ENCODE measurements around the gene ZSCAN5C.
A peak's percentile ranks its signal among the peaks of the same experiment; 100 is the strongest.
"Not testable (repeated sequence)": the region's sequence is repeated elsewhere in the genome, so short reads cannot be mapped to it uniquely, and the experiment has no call there.

Gene ZSCAN5C

DNA sequence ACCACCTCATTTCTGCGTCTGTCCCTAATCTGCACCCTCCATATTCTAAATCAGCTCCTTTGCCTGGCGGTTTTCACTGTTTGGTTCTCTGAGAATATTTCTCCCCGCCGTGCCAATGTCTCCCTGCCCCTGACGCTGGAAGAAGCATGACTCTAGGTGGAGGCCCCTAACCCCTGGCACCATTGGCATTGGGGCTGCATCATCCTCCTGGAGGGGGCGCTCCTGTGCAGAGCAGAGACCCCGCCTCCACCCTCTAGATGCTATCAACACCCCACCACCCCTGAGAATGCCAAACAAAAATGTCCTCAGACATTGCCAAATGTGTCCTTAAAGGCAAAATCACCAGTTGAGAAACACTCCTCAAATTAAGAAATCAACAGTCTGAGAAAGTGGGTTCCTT lies 11.0 kb upstream of the ZSCAN5C start:
- H3K27ac ChIP-seq (ENCODE audit: low read length): no peak overlapping the region
- no peaks in the 10 kb centered on the region for H3K4me1 ChIP-seq (ENCODE audit: control insufficient read depth, insufficient read depth, low read length)
- no CpG with 5 or more reads among the region's 7 CpGs for WGBS (ENCODE audit: insufficient coverage, insufficient read length)
- no peak for DNase-seq (ENCODE audit: low read depth, low spot score)
- no peak overlapping the region for H3K4me3 ChIP-seq (ENCODE audit: low read length)
- H3K27me3 ChIP-seq (ENCODE audit: control insufficient read depth, insufficient read depth, low read length): no peaks in the 10 kb centered on the region
- H3K36me3 ChIP-seq (ENCODE audit: control insufficient read depth, insufficient read depth, low read length): no peaks in the 10 kb centered on the region
- H3K9me3 ChIP-seq (ENCODE audit: control insufficient read depth, insufficient read depth, low read length): no peaks in the 10 kb centered on the region

GRCh38 chr19:56191711-56192110 lies 10.4 kb upstream of the ZSCAN5C start:
- no peaks in the 10 kb centered on the region for H3K36me3 ChIP-seq (ENCODE audit: control insufficient read depth, insufficient read depth, low read length)
- H3K27ac ChIP-seq (ENCODE audit: low read length): no peak overlapping the region
- H3K4me3 ChIP-seq (ENCODE audit: low read length): no peak overlapping the region
- no CpG with 5 or more reads among the region's 10 CpGs for WGBS (ENCODE audit: insufficient coverage, insufficient read length)
- no peaks in the 10 kb centered on the region for H3K9me3 ChIP-seq (ENCODE audit: control insufficient read depth, insufficient read depth, low read length)
- no peaks in the 10 kb centered on the region for H3K4me1 ChIP-seq (ENCODE audit: control insufficient read depth, insufficient read depth, low read length)
- no peaks in the 10 kb centered on the region for H3K27me3 ChIP-seq (ENCODE audit: control insufficient read depth, insufficient read depth, low read length)
- DNase-seq (ENCODE audit: low read depth, low spot score): no peak

GRCh38 chr19:56193981-56194640 lies 8.0 kb upstream of the ZSCAN5C start:
- no peak overlapping the region for H3K27ac ChIP-seq (ENCODE audit: low read length)
- no peaks in the 10 kb centered on the region for H3K27me3 ChIP-seq (ENCODE audit: control insufficient read depth, insufficient read depth, low read length)
- WGBS (ENCODE audit: insufficient coverage, insufficient read length): no CpG with 5 or more reads among the region's 12 CpGs

GRCh38 chr19:56197646-56198045 lies 4.4 kb upstream of the ZSCAN5C start, which contains the start of gene ZSCAN5B:
Gene ZSCAN5B, minus strand, starts transcription at chr19:56197783. Its CDS starts 4,731 bp downstream, at chr19:56193052.
- not testable (repeated sequence) for H3K4me1 ChIP-seq (ENCODE audit: control insufficient read depth, insufficient read depth, low read length); H3K27me3 ChIP-seq (ENCODE audit: control insufficient read depth, insufficient read depth, low read length); H3K9me3 ChIP-seq (ENCODE audit: control insufficient read depth, insufficient read depth, low read length); H3K36me3 ChIP-seq (ENCODE audit: control insufficient read depth, insufficient read depth, low read length); H3K27ac ChIP-seq (ENCODE audit: low read length); DNase-seq (ENCODE audit: low read depth, low spot score); H3K4me3 ChIP-seq (ENCODE audit: low read length)
- no CpG with 5 or more reads among the region's 23 CpGs for WGBS (ENCODE audit: insufficient coverage, insufficient read length)

More at GRCh38 chr19:56193981-56194640, 8.0 kb upstream of the ZSCAN5C start:
- DNase-seq (ENCODE audit: low read depth, low spot score): no peak
- H3K4me3 ChIP-seq (ENCODE audit: low read length): no peak overlapping the region
- no peaks in the 10 kb centered on the region for H3K9me3 ChIP-seq (ENCODE audit: control insufficient read depth, insufficient read depth, low read length)
- no peaks in the 10 kb centered on the region for H3K36me3 ChIP-seq (ENCODE audit: control insufficient read depth, insufficient read depth, low read length)
- H3K4me1 ChIP-seq (ENCODE audit: control insufficient read depth, insufficient read depth, low read length): no peaks in the 10 kb centered on the region

DNA sequence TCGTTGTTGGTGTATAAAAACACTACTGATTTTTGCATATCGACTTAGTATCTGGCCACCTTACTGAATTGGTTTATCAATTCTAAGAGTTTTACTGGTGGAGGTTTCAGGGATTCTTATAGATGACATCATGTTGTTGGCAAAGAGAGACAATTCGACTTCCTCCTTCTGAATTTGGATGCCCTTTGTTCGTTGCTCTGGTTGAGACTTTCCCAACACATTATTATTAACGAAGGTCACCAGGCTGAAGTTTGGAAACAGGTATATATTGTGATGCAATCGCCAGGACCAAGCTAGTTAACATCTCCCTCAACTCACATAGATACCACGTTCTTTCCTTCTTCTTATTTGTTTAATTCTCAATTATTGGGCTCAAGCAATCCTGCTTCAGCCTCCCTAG lies 2.4 kb upstream of the ZSCAN5C start:
- Histone ChIP-seq H3K27me3 (ENCODE audit: control insufficient read depth, insufficient read depth, low read length) (no peaks in the 10 kb centered on the region), H3K27ac (ENCODE audit: low read length) (no peak overlapping the region), H3K4me1 (ENCODE audit: control insufficient read depth, insufficient read depth, low read length) (no peaks in the 10 kb centered on the region), H3K36me3 (ENCODE audit: control insufficient read depth, insufficient read depth, low read length) (no peaks in the 10 kb centered on the region), H3K9me3 (ENCODE audit: control insufficient read depth, insufficient read depth, low read length) (no peaks in the 10 kb centered on the region), H3K4me3 (ENCODE audit: low read length) (no peak overlapping the region)
- no CpG with 5 or more reads among the region's 7 CpGs for WGBS (ENCODE audit: insufficient coverage, insufficient read length)
- DNase-seq (ENCODE audit: low read depth, low spot score): no peak

DNA sequence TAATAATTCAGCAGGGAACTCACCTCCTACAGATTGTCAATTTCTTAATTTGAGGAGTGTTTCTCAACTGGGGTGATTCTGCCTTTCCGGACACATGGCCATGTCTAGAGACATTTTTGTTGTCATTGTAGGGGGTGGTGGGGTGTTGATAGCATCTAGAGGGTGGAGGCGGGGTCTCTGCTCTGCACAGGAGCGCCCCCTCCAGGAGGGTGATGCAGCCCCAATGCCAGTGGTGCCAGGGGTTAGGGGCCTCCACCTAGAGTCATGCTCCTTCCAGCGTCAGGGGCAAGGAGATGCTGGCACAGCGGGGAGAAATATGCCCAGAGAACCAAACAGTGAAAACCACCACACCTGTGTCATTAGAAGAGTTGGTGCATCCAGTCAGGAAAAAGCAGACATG lies 5.5 kb downstream of the ZSCAN5C start:
- not testable (repeated sequence) for H3K4me1 ChIP-seq (ENCODE audit: control insufficient read depth, insufficient read depth, low read length); H3K36me3 ChIP-seq (ENCODE audit: control insufficient read depth, insufficient read depth, low read length); DNase-seq (ENCODE audit: low read depth, low spot score); H3K9me3 ChIP-seq (ENCODE audit: control insufficient read depth, insufficient read depth, low read length); H3K4me3 ChIP-seq (ENCODE audit: low read length); H3K27ac ChIP-seq (ENCODE audit: low read length); H3K27me3 ChIP-seq (ENCODE audit: control insufficient read depth, insufficient read depth, low read length)
- WGBS (ENCODE audit: insufficient coverage, insufficient read length): no CpG with 5 or more reads among the region's 5 CpGs

DNA sequence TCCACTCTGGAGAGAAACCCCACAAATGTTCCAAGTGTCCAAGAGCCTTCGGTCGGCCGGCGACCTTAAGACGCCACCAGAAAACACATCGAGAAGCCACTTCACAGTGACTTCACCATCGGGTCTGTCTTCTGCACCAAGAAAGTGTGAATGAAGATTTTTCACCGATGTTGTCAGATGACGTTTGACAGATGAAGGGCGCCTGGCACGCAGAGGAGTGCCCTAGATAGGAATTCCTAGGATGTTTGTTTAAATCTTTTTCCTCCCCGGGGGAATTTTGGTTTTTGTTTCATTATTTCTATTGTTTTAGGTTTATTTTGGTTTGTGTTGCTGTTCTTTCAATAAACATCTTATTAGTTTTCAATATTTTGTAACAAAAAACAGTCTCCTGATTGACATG lies 7.0 kb downstream of the ZSCAN5C start:
- Histone ChIP-seq H3K4me3 (ENCODE audit: low read length) (no peak overlapping the region), H3K27ac (ENCODE audit: low read length) (no peak overlapping the region), H3K4me1 (ENCODE audit: control insufficient read depth, insufficient read depth, low read length) (no peaks in the 10 kb centered on the region), H3K9me3 (ENCODE audit: control insufficient read depth, insufficient read depth, low read length) (no peaks in the 10 kb centered on the region), H3K27me3 (ENCODE audit: control insufficient read depth, insufficient read depth, low read length) (no peaks in the 10 kb centered on the region), H3K36me3 (ENCODE audit: control insufficient read depth, insufficient read depth, low read length) (no peaks in the 10 kb centered on the region)
- no CpG with 5 or more reads among the region's 12 CpGs for WGBS (ENCODE audit: insufficient coverage, insufficient read length)
- no peak for DNase-seq (ENCODE audit: low read depth, low spot score)

DNA sequence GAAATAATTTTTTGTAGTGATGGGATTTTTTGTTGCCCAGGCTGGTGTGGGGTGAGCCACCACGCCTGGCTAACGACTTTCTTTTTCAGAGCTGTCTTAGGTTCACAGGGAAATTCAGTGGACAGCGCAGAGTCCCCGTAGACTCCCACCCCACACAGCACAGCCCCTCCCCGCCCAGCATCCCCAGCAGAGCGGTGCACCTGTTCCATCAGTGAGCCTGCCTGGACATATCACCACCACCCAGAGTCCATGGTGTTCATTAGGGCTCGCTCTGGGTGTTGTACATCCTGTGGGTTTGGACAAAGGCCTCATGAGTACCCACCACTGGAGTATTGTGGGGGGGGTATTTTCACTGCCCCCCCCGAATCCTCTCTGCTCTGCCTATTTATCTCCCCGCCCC lies 8.0 kb downstream of the ZSCAN5C start:
- H3K4me1 ChIP-seq (ENCODE audit: control insufficient read depth, insufficient read depth, low read length); H3K36me3 ChIP-seq (ENCODE audit: control insufficient read depth, insufficient read depth, low read length); DNase-seq (ENCODE audit: low read depth, low spot score); H3K4me3 ChIP-seq (ENCODE audit: low read length); H3K9me3 ChIP-seq (ENCODE audit: control insufficient read depth, insufficient read depth, low read length); H3K27ac ChIP-seq (ENCODE audit: low read length); H3K27me3 ChIP-seq (ENCODE audit: control insufficient read depth, insufficient read depth, low read length): not testable (repeated sequence)
- WGBS (ENCODE audit: insufficient coverage, insufficient read length): no CpG with 5 or more reads among the region's 9 CpGs

GRCh38 chr19:56211718-56212117 lies 9.6 kb downstream of the ZSCAN5C start:
- WGBS (ENCODE audit: insufficient coverage, insufficient read length): no CpG with 5 or more reads among the region's 4 CpGs
- Histone ChIP-seq H3K36me3 (ENCODE audit: control insufficient read depth, insufficient read depth, low read length) (no peaks in the 10 kb centered on the region), H3K4me3 (ENCODE audit: low read length) (no peak overlapping the region), H3K9me3 (ENCODE audit: control insufficient read depth, insufficient read depth, low read length) (no peaks in the 10 kb centered on the region), H3K27ac (ENCODE audit: low read length) (no peak overlapping the region), H3K4me1 (ENCODE audit: control insufficient read depth, insufficient read depth, low read length) (no peaks in the 10 kb centered on the region), H3K27me3 (ENCODE audit: control insufficient read depth, insufficient read depth, low read length) (no peaks in the 10 kb centered on the region)
- no peak for DNase-seq (ENCODE audit: low read depth, low spot score)

DNA sequence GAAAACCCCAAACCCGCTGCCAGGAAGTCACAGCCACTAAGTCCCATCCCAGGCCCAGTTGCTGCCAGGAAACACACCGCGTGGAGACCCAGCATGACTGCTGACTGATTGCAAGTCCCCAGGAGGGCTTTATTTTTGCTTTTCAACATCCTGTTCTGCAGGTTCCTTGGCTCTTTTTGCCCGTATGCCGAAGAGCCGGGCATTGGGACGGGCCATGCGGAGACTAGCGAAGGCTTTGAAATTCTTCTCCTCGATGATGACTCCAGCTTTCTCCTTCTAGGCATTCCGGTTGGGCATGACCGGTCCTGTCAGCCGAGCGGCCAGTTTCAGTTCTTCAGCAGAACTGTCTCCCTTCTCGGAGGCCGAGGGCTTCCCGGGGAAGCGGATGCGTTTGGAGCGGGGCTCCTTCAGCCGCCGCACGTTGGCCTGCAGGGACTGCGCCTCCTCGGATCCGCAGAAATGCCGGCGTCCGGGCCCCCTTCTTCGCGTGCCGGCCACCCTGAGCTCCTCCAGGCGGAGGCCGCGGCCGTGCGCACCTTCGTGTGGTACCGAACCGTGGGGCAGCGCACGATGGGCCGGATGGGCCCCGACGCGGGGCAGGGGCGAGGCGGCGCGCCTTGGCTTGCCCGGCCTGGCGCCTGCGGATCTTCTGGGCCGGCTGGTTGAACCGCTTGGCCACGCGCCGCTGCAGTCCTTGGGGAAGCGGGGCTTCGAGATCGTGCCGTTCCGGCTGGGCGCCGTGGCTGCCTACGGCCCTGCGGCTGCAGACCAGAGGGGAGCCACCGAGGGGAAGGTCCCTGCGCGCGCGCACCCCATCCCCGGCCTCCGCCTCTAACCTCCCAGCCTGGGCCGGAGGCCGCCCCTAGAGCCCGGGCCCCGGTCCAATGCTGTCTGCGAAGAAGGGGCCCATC lies 15.2 kb downstream of the ZSCAN5C start:
- Histone ChIP-seq H3K27me3 (ENCODE audit: control insufficient read depth, insufficient read depth, low read length) (no peaks in the 10 kb centered on the region), H3K27ac (ENCODE audit: low read length) (no peak overlapping the region), H3K4me1 (ENCODE audit: control insufficient read depth, insufficient read depth, low read length) (no peaks in the 10 kb centered on the region), H3K36me3 (ENCODE audit: control insufficient read depth, insufficient read depth, low read length) (no peaks in the 10 kb centered on the region), H3K4me3 (ENCODE audit: low read length) (peak overlapping the region; percentile 19; the same call in 1 of the 2 replicates), H3K9me3 (ENCODE audit: control insufficient read depth, insufficient read depth, low read length) (no peaks in the 10 kb centered on the region)
- WGBS (ENCODE audit: insufficient coverage, insufficient read length): no CpG with 5 or more reads among the region's 79 CpGs
- peak; percentile 25 for DNase-seq (ENCODE audit: low read depth, low spot score)

Data from iPS DF 6.9 (cell line).